Trophoblast cell (in vitro differentiated cells and primary cell): ENCODE data around the gene TRMT61B. TPM values are rescaled to one million over a fixed set of nuclear protein-coding genes. Genes with fewer than 3 reads are reported as not detected.
A peak's percentile ranks its signal among the peaks of the same experiment; 100 is the strongest.

Experiments
- DNase-seq, 2 donors: peaks; one replicate each; pipeline ENCODE4 v3.0.0-alpha.2; 2016
- H2AFZ ChIP-seq: 2 replicates; pipeline ENCODE4 v1.6.1; 2013; ENCODE audit warnings: low read length, moderate library complexity, mild to moderate bottlenecking; ENCODE audit not compliant: insufficient read depth, poor library complexity
- H2AK5ac ChIP-seq: 2 replicates; pipeline ENCODE4 v1.6.1; 2013; ENCODE audit warnings: mild to moderate bottlenecking, low read length
- H2BK120ac ChIP-seq: 2 replicates; pipeline ENCODE4 v1.6.1; 2013; ENCODE audit warnings: low read length, mild to moderate bottlenecking, moderate library complexity; ENCODE audit not compliant: insufficient read depth, poor library complexity
- H2BK12ac ChIP-seq: 2 replicates; pipeline ENCODE4 v1.6.1; 2013; ENCODE audit warnings: mild to moderate bottlenecking, low read length, moderate library complexity
- H2BK5ac ChIP-seq: 2 replicates; pipeline ENCODE4 v1.6.1; 2013; ENCODE audit warnings: low read length, low read depth, moderate library complexity, mild to moderate bottlenecking; ENCODE audit not compliant: poor library complexity
- H3K14ac ChIP-seq: 2 replicates; pipeline ENCODE4 v1.6.1; 2013; ENCODE audit warnings: mild to moderate bottlenecking, low read length
- H3K18ac ChIP-seq: 2 replicates; pipeline ENCODE4 v1.6.1; 2013; ENCODE audit warnings: mild to moderate bottlenecking, low read length
- H3K23ac ChIP-seq: 2 replicates; pipeline ENCODE4 v1.6.1; 2013; ENCODE audit warnings: low read length
- H3K27ac ChIP-seq: 2 replicates; pipeline ENCODE4 v1.5.1; 2013; ENCODE audit warnings: low read depth, mild to moderate bottlenecking, inconsistent platforms, low read length, moderate library complexity
- H3K27me3 ChIP-seq: 2 replicates; pipeline ENCODE4 v1.6.1; 2013; ENCODE audit warnings: inconsistent platforms, mild to moderate bottlenecking, low read length, moderate library complexity; ENCODE audit not compliant: insufficient read depth
- H3K36me3 ChIP-seq, 2 experiments: 1 replicate in 1 of 2; 2 replicates in 1 of 2; pipeline ENCODE4 v1.6.1; 2013; ENCODE audit warnings: low read length in 2 of 2, mild to moderate bottlenecking in 2 of 2, moderate library complexity in 1 of 2; ENCODE audit not compliant: insufficient read depth in 2 of 2, control insufficient read depth in 1 of 2
- H3K4ac ChIP-seq: 2 replicates; pipeline ENCODE4 v1.6.1; 2013; ENCODE audit warnings: low read depth, mild to moderate bottlenecking, low read length, moderate library complexity
- H3K4me1 ChIP-seq, 2 experiments: 1 replicate in 1 of 2; 2 replicates in 1 of 2; pipeline ENCODE4 v1.6.1; 2013; ENCODE audit warnings: low read length in 2 of 2, mild to moderate bottlenecking in 2 of 2, moderate library complexity in 1 of 2; ENCODE audit not compliant: insufficient read depth in 2 of 2, control insufficient read depth in 1 of 2
- H3K4me2 ChIP-seq: 2 replicates; pipeline ENCODE4 v1.6.1; 2013; ENCODE audit warnings: inconsistent platforms, mild to moderate bottlenecking, low read length, moderate library complexity
- H3K4me3 ChIP-seq: 2 replicates; pipeline ENCODE4 v1.5.1; 2013; ENCODE audit warnings: mild to moderate bottlenecking, low read depth, low read length, inconsistent platforms
- H3K79me1 ChIP-seq: one replicate; pipeline ENCODE4 v1.6.1; 2013; ENCODE audit warnings: low read length
- H3K79me2 ChIP-seq: 2 replicates; pipeline ENCODE4 v1.6.1; 2013; ENCODE audit warnings: low read length, mild to moderate bottlenecking; ENCODE audit not compliant: control insufficient read depth, insufficient read depth, poor library complexity
- H3K9ac ChIP-seq: 2 replicates; pipeline ENCODE4 v1.6.1; 2013; ENCODE audit warnings: mild to moderate bottlenecking, low read length
- H3K9me3 ChIP-seq: 2 replicates; pipeline ENCODE4 v1.6.1; 2013; ENCODE audit warnings: low read depth, mild to moderate bottlenecking, control low read depth, inconsistent platforms, low read length; ENCODE audit not compliant: insufficient read depth
- H4K12ac ChIP-seq: 2 replicates; pipeline ENCODE4 v1.6.1; 2013; ENCODE audit warnings: low read depth, mild to moderate bottlenecking, low read length, moderate library complexity
- H4K8ac ChIP-seq: 2 replicates; pipeline ENCODE4 v1.6.1; 2013; ENCODE audit warnings: low read depth, mild to moderate bottlenecking, low read length, moderate library complexity
- H4K91ac ChIP-seq: one replicate; pipeline ENCODE4 v1.6.1; 2013; ENCODE audit warnings: low read depth, mild to moderate bottlenecking, low read length, moderate library complexity
- WGBS: extraction: QIAGEN DNeasy Blood & Tissue Kit; methylation state at CpG from one replicate; pipeline ENCODE4 v1.1.7; 2013; ENCODE audit warnings: missing lambda C conversion rate; ENCODE audit not compliant: insufficient read length, insufficient coverage; ENCODE audit errors: extremely low coverage; 5-methylcytosine and 5-hydroxymethylcytosine counted together
- polyA plus RNA-seq: library from polyadenylated mRNA; stranded (reverse); fragments of 200-250 nt; gene quantifications from 2 replicates; pipeline ENCODE4 v1.2.3, GENCODE V29; 2013

The TRMT61B gene
- polyA plus RNA-seq = 11.9 and 12.6 TPM in 2 replicates

DNA sequence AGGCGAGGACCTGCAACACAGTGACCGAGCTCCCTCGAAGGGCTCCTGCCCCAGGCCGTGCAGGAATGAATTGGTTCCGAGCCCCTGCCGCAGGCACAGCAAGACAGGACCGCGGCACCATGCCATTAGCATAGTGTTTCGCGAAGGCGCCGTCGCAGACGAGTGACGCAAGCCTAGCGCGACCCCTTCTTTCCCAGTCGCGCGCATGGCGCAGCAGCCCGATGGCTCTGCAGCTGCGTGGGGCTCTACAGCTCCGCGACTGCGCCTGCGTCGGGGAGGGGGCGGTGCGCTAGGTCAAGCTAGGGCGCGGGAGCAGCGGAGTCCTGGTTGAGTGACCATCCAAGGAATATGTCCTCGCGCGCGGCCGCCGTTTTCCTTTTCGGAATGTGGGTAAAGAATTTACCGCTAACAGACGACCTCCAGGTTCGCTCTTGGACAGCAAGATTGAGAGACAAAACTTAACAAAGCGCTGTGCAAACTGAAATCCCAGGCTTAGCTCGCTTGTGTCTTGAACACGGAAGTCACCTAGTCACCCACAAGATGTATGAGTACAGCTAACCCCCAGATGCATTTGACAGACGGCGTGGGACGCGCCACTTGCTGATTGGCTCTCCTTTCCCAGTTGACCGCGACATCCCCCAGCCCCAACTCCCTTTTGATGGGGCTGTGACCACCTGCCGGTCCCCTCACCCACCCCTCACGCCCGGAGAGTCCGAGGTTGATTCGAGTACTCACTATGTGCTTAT lies at the start of gene TRMT61B:
Gene TRMT61B (minus strand): TSS at position 164 of the 746 bp plus-strand sequence. CDS start 32 bp downstream, at position 132.
- H3K79me1 ChIP-seq = no peaks in the 10 kb centered on the region
- no peaks in the 10 kb centered on the region for H3K36me3 ChIP-seq
- H3K27ac ChIP-seq = no peak within 1 kb of the TSS
- H2AK5ac ChIP-seq = no peak within 1 kb of the TSS
- no peak within 1 kb of the TSS for H3K23ac ChIP-seq
- DNase-seq = peak; percentile 98 to 99
- H2AFZ ChIP-seq = peak within 1 kb of the TSS; percentile 75
- H4K91ac ChIP-seq = peak within 1 kb of the TSS; percentile 29
- peak within 1 kb of the TSS; percentile 57 for H4K12ac ChIP-seq
- peak within 1 kb of the TSS; percentile 86 for H3K4me2 ChIP-seq
- peak within 1 kb of the TSS; percentile 88 for H3K9ac ChIP-seq
- no peaks in the 10 kb centered on the region for H3K79me2 ChIP-seq
- no peaks in the 10 kb centered on the region for H3K9me3 ChIP-seq
- H3K18ac ChIP-seq = peak within 1 kb of the TSS; percentile 26
- no peak within 1 kb of the TSS for H2BK5ac ChIP-seq
- H3K4me3 ChIP-seq = peak within 1 kb of the TSS; percentile 95
- H3K4me1 ChIP-seq = peaks cover 0 to 2% of the 10 kb centered on the region in 2 experiments
- H4K8ac ChIP-seq = peak within 1 kb of the TSS; percentile 90
- H3K4ac ChIP-seq = peak within 1 kb of the TSS; percentile 37
- no peaks in the 10 kb centered on the region for H3K27me3 ChIP-seq
- no peak within 1 kb of the TSS for H2BK12ac ChIP-seq
- no CpG with 5 or more reads among the region's 57 CpGs for WGBS
- no peak within 1 kb of the TSS for H2BK120ac ChIP-seq
- H3K14ac ChIP-seq = peak within 1 kb of the TSS; percentile 33

DNA sequence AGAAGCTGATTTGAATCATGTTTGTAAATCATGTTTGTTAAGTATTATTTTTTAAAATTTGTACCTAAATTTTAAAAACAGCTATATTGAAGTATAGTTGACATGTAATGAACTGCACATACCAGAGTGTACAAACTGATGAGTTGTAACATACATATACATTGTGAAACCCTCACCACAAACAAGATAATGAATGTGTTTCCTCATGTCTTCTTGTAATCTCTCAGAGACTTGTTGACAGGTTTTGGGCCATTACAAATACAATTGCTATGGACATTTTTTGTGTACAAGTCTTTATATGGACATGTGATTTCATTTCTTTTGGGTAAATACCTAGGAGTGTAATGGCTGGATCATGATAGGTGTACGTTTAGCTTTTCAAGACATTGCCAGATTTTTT lies 45.8 kb upstream of the TRMT61B start:
- DNase-seq = peak; percentile 26 to 78
- H2BK12ac ChIP-seq = no peak overlapping the region
- H3K4me1 ChIP-seq = no peaks in the 10 kb centered on the region
- H4K12ac ChIP-seq = no peak overlapping the region
- H2BK120ac ChIP-seq = no peak overlapping the region
- H3K79me2 ChIP-seq = no peaks in the 10 kb centered on the region
- no peak overlapping the region for H3K14ac ChIP-seq
- H2AK5ac ChIP-seq = no peak overlapping the region
- H3K9ac ChIP-seq = no peak overlapping the region
- H3K79me1 ChIP-seq = no peaks in the 10 kb centered on the region
- H3K27ac ChIP-seq = no peak overlapping the region
- H3K18ac ChIP-seq = no peak overlapping the region
- no peak overlapping the region for H3K4ac ChIP-seq
- no peak overlapping the region for H3K4me2 ChIP-seq
- H3K36me3 ChIP-seq = peaks cover 16 to 17% of the 10 kb centered on the region in 2 experiments
- H4K91ac ChIP-seq = no peak overlapping the region
- H3K4me3 ChIP-seq = no peak overlapping the region
- no peaks in the 10 kb centered on the region for H3K9me3 ChIP-seq
- no peak overlapping the region for H2AFZ ChIP-seq
- H3K23ac ChIP-seq = no peak overlapping the region
- H4K8ac ChIP-seq = no peak overlapping the region
- H3K27me3 ChIP-seq = no peaks in the 10 kb centered on the region
- no peak overlapping the region for H2BK5ac ChIP-seq
- WGBS = no CpG with 5 or more reads among the region's 1 CpG

DNA sequence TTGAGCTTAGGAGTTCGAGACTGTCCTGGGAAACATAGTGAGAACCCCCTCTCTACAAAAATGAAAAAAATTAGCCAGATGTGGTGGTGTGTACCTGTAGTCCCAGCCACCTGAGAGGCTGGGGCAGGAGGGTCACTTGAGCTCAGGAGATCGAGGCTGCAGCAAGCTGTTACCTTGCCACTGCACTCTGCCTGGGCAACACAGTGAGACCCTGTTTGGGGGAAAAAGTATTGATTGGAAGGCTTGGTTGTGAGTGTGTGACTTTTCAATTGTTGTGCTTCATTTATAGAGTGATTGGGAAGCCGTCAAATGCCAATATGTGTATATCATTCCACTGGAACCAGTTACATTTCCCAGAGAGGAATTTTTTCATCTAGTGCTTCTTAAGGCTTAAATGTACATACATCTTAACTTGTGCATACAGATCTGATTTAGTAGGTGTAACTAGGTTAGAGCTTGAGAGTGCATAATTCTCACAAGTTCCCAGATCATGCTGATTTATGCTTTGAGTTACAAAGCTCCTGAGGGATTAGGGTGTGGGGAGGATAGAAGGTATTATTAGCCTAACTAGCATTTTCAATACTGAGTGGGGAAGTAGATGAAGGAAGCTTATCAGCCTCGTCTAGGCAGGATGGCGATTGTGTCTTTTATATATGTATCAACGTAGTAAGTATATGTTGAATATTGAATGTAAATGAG lies 39.7 kb upstream of the TRMT61B start:
- peaks cover 1% of the 10 kb centered on the region for H3K79me2 ChIP-seq
- no peak overlapping the region for H2AFZ ChIP-seq
- H3K4me2 ChIP-seq = no peak overlapping the region
- peaks cover 32 to 37% of the 10 kb centered on the region in 2 experiments for H3K36me3 ChIP-seq
- H3K79me1 ChIP-seq = no peaks in the 10 kb centered on the region
- H3K27me3 ChIP-seq = no peaks in the 10 kb centered on the region
- no peak overlapping the region for H2BK120ac ChIP-seq
- H2BK5ac ChIP-seq = no peak overlapping the region
- no peak overlapping the region for H2BK12ac ChIP-seq
- no peaks in the 10 kb centered on the region for H3K9me3 ChIP-seq
- H3K18ac ChIP-seq = no peak overlapping the region
- H4K91ac ChIP-seq = no peak overlapping the region
- H3K9ac ChIP-seq = no peak overlapping the region
- no peaks in the 10 kb centered on the region for H3K4me1 ChIP-seq
- H3K4me3 ChIP-seq = no peak overlapping the region
- no peak overlapping the region for H4K12ac ChIP-seq
- no peak overlapping the region for H4K8ac ChIP-seq
- no peak overlapping the region for H3K4ac ChIP-seq
- H3K27ac ChIP-seq = no peak overlapping the region
- no peak for DNase-seq
- H3K14ac ChIP-seq = no peak overlapping the region
- whole genome bisulfite sequencing = 100% methylated on average over 1 of the region's 6 CpGs
- H2AK5ac ChIP-seq = no peak overlapping the region
- H3K23ac ChIP-seq = no peak overlapping the region

DNA sequence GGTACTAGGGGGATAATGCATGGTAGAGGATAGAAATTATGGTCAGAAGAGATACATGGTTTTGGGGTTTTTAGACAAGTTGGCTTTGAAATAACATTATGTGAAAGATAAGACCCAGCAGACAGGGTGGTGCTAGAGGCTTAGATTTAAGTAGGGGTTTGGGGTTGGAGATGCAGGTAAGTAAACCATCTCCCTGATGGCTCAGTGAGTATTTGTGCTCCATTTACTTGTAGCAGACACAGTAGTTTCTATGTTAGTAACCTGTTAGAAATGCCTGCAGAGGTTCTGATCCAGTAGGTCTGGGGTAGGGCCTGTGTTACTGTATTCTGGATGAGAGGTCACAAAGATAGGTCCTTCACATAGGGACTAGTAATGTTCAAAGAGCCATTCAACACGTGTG lies 38.1 kb upstream of the TRMT61B start:
- Histone ChIP-seq H3K36me3 (peaks cover 25 to 34% of the 10 kb centered on the region in 2 experiments), H3K14ac (no peak overlapping the region), H3K27me3 (no peaks in the 10 kb centered on the region), H2AK5ac (no peak overlapping the region), H2BK12ac (no peak overlapping the region), H3K4me1 (no peaks in the 10 kb centered on the region), H3K4me2 (no peak overlapping the region), H3K27ac (no peak overlapping the region), H3K18ac (no peak overlapping the region), H4K8ac (no peak overlapping the region), H2BK120ac (no peak overlapping the region), H3K4me3 (no peak overlapping the region), H4K12ac (no peak overlapping the region), H2BK5ac (no peak overlapping the region), H3K79me2 (peaks cover 1% of the 10 kb centered on the region), H3K9ac (no peak overlapping the region), H3K9me3 (no peaks in the 10 kb centered on the region), H3K23ac (no peak overlapping the region), H3K4ac (no peak overlapping the region), H3K79me1 (no peaks in the 10 kb centered on the region), H2AFZ (no peak overlapping the region), H4K91ac (no peak overlapping the region)
- no peak for DNase-seq
- WGBS = no CpG with 5 or more reads among the region's 1 CpG
